WERI-Rb-1 (cell line): ENCODE results near the gene STOML2.

Experiments
- DNase-seq: peaks from one replicate; pipeline ENCODE4 v3.0.0-alpha.2; 2020
- H3K27ac ChIP-seq: fragments of 250-450 bp; sonication (Bioruptor Pico); 2 replicates; pipeline ENCODE4 v1.5.1; 2020; ENCODE audit warnings: mild to moderate bottlenecking, moderate library complexity
- H3K27me3 ChIP-seq: fragments of 250-450 bp; sonication (Bioruptor Pico); 2 replicates; pipeline ENCODE4 v1.5.1; 2021; ENCODE audit warnings: mild to moderate bottlenecking, low read depth, moderate library complexity; ENCODE audit not compliant: insufficient read depth, severe bottlenecking
- H3K36me3 ChIP-seq: fragments of 250-450 bp; sonication (Bioruptor Pico); 2 replicates; pipeline ENCODE4 v1.5.1; 2020; ENCODE audit warnings: mild to moderate bottlenecking, moderate library complexity
- H3K4me3 ChIP-seq: 2 replicates; pipeline ENCODE4 v1.5.1; 2011; ENCODE audit warnings: low read depth, mild to moderate bottlenecking, control low read depth, low read length
- H3K9me3 ChIP-seq: fragments of 250-450 bp; sonication (Bioruptor Pico); 2 replicates; pipeline ENCODE4 v1.5.1; 2021; ENCODE audit warnings: mild to moderate bottlenecking, moderate library complexity; ENCODE audit not compliant: severe bottlenecking
- TF ChIP-seq, protein P1 (sequence below): IDR thresholded peaks from 2 replicates; pipeline ENCODE4 v1.5.1; 2011; ENCODE audit warnings: low read depth, mild to moderate bottlenecking, control low read depth, inconsistent platforms, low read length

The STOML2 gene

DNA sequence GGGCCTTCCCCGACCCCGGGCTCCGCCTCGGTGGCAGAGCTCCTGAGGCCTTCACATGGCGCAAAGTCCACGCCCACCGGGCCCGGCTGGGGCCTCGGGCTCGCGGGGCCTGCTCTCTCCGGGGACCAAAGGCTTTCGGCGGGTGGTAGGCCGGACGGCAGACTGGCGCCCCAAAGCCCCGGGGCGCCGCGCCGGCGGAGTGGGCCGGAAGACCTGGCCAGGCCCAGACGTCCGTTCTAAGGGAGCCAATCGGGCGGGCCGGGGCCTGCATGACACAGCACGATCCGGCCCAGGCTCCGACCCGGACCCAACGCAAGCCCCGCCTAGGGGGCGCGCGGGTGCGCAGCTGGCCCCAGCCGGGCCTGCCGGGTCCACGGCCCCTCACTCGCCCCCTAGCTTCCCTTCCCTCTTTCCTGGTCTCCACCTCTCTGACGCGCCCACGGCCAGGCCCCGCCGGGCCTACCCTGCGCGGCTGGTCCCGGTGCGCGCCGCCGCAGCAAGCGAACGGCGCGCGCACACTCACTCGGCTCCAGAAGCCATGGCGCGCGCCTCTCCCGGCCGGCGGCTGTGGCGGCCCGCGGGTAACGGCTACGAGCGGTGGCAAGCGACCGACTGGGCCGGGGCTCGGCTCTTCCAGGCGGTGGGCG lies 31.0 kb downstream of the STOML2 start:
- Histone ChIP-seq H3K27me3 (no peaks in the 10 kb centered on the region), H3K4me3 (peak overlapping the region; percentile 93), H3K36me3 (peaks cover 80% of the 10 kb centered on the region), H3K9me3 (no peaks in the 10 kb centered on the region), H3K27ac (peak overlapping the region; percentile 97)
- TF ChIP-seq, protein P1, sequence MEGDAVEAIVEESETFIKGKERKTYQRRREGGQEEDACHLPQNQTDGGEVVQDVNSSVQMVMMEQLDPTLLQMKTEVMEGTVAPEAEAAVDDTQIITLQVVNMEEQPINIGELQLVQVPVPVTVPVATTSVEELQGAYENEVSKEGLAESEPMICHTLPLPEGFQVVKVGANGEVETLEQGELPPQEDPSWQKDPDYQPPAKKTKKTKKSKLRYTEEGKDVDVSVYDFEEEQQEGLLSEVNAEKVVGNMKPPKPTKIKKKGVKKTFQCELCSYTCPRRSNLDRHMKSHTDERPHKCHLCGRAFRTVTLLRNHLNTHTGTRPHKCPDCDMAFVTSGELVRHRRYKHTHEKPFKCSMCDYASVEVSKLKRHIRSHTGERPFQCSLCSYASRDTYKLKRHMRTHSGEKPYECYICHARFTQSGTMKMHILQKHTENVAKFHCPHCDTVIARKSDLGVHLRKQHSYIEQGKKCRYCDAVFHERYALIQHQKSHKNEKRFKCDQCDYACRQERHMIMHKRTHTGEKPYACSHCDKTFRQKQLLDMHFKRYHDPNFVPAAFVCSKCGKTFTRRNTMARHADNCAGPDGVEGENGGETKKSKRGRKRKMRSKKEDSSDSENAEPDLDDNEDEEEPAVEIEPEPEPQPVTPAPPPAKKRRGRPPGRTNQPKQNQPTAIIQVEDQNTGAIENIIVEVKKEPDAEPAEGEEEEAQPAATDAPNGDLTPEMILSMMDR, result peak; percentile 62
- DNase-seq, result peak; percentile 84

DNA sequence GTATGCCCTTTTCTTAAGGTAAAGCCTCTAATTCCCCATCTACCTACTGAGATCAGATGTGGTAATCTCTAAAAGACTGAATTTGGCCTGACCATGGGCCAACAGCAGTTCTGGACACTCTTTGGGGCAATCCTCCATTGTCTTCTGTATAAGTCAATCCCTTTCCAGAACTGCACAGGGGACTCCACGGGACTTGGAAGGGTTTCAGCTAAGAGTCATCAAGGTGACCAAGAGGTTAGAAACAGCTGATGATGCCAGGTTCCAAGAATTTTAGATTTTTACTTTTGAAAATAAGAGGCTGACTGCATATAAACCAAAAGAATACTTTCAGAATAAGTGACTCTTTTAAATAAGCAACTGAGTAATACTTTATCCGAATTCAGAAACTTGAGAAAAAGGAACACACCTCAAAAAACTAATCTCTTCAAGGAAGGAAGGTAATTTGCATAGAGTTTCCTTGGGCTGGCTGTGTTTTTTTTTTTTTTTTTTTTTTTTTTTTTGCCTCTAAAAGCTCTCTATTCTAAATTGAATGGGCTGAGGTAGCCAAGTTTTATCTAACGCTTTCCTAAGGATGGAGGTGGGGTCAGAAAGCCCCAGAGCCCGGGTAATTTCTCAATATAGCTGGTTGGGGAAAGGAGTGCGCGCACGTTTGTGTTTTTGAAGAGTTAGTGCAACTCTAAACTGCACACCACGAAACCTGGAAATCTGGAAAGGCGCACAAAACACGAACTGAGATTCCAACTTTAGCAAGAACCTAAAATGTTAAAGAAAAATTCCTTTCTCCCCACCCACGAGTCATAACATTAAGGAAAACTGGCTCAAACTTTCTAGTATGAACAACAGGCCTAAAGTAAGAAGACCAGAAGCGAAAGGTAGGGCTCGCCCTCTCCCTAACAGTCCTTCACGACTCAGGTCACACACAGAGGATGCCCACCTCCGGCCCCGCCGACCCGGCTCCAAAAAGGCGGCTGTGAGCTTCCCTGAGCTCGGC lies 31.8 kb downstream of the STOML2 start:
- DNase-seq, result no peak
- H3K9me3 ChIP-seq, result no peaks in the 10 kb centered on the region
- TF ChIP-seq, protein P1, result no peak
- peak overlapping the region; percentile 93 for H3K4me3 ChIP-seq
- H3K27me3 ChIP-seq, result no peaks in the 10 kb centered on the region
- peak overlapping the region; percentile 97 for H3K27ac ChIP-seq
- H3K36me3 ChIP-seq, result peaks cover 80% of the 10 kb centered on the region

DNA sequence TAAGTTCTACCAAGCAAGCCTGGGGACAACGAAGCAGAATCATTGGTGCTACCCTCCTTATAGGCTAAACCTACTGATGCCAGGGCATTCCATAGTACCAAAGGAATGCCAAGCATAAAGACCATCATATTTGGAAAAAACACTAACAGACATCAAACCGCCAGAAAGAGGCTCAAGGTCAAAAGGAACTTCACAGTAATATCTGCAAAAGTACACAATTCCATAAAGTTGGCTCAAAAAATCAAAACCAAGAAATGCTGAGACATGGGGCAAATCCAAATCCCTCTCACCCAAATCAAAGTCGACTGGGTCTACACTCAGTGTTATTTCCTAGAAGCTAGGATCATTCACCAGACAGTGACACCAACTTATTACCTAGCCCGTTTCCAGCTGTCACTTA lies 33.9 kb downstream of the STOML2 start:
- Histone ChIP-seq H3K9me3 (no peaks in the 10 kb centered on the region), H3K27ac (no peak overlapping the region), H3K27me3 (no peaks in the 10 kb centered on the region), H3K36me3 (peaks cover 81% of the 10 kb centered on the region), H3K4me3 (no peak overlapping the region)
- no peak for DNase-seq
- TF ChIP-seq, protein P1, result no peak

DNA sequence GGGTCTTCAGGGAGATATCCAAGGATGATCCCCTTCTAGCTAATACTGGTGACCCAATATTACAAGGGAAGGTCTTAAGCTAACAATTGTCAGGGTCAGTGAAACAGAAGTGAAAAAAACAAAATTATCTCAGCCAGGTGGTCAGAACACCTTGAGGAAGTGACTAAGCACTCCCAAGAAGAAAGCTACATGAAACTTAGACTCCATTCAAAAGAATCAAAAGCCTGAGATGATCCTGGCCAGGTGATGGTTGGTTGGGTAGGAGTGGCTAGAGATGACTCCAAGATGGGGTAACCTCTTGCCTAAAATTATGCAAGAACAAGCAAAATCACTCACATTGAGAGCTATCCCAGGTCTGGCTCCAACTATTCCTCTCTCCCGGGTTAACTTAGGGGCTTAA lies 35.9 kb downstream of the STOML2 start:
- TF ChIP-seq, protein P1, result no peak
- H3K36me3 ChIP-seq, result peaks cover 89% of the 10 kb centered on the region
- no peaks in the 10 kb centered on the region for H3K27me3 ChIP-seq
- H3K9me3 ChIP-seq, result no peaks in the 10 kb centered on the region
- no peak overlapping the region for H3K27ac ChIP-seq
- no peak for DNase-seq
- H3K4me3 ChIP-seq, result no peak overlapping the region

DNA sequence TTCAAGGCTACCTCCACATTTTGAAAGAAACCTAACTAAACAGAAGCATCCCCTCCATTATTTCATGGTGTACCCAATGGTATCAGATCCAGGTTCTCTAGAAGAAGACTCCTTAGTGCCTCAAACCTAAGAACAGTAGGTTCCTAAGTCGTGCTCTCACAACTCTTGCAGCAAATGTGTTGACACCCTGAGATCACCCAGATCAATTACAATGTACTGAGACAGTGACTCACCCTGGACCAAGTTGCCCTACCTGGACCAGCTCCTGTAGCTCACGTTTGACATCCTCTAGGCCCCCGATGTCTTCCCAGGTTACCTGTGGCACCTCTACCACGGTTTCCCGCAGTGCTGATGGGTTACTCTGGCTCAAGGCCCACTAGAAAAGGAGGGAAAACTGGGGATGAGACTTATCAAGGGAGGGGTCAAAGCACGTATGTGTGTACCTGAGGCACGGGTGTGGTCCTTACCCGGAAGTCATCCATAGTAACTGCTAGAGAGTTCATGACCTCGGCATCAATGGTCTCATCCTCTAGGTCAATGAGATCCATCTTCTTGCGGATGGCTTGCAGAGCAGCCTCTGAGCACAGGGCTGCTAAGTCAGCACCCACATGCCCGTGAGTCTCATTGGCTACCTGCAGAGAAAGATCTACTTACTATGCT lies 42.3 kb downstream of the STOML2 start:
- no peak overlapping the region for H3K27ac ChIP-seq
- no peaks in the 10 kb centered on the region for H3K9me3 ChIP-seq
- TF ChIP-seq, protein P1, result no peak
- DNase-seq, result no peak
- H3K36me3 ChIP-seq, result peaks cover 100% of the 10 kb centered on the region
- H3K4me3 ChIP-seq, result no peak overlapping the region
- no peaks in the 10 kb centered on the region for H3K27me3 ChIP-seq
